Measurements from ENCODE around the gene PXYLP1. TPM values are rescaled to one million over a fixed set of nuclear protein-coding genes. Genes with fewer than 3 reads are reported as not detected.

The PXYLP1 gene
- total RNA-seq, 1 experiment from 2014 or later = 11.3 TPM

GRCh38 chr3:141342386-141342785 lies 110.8 kb downstream of the PXYLP1 start:
- POLR2A ChIA-PET (ENCODE audit: low non-redundant PET) = no interaction called here

GRCh38 chr3:141343077-141343476 lies 111.5 kb downstream of the PXYLP1 start:
- H3K4me1 ChIP-seq (ENCODE audit: insufficient read depth, low read length, poor library complexity, severe bottlenecking) = no peaks in the 10 kb centered on the region
- ChIA-PET CTCF (interaction anchor here (1.0 kb wide), 1 partner anchor 109 kb away, joined by 5 read pairs; no protein-coding TSS in a partner anchor), POLR2A (ENCODE audit: low non-redundant PET) (no interaction called here)
- intact Hi-C loops (cut with micrococcal nuclease; ENCODE audit: unreplicated experiment) = no loop called here
- H3K27ac ChIP-seq (ENCODE audit: low read depth, low read length, poor library complexity, severe bottlenecking) = no peak overlapping the region
- H3K9me3 ChIP-seq (ENCODE audit: low read depth, low read length, poor library complexity, severe bottlenecking) = no peaks in the 10 kb centered on the region
- BruUV-seq (replicated peaks) = no TSS peak
- H3K36me3 ChIP-seq (ENCODE audit: insufficient read depth, low read length, poor library complexity, severe bottlenecking) = no peaks in the 10 kb centered on the region
- DNase-seq (ENCODE audit: low spot score) = no peak
- H3K4me3 ChIP-seq (ENCODE audit: low read depth, low read length, poor library complexity, severe bottlenecking) = no peak overlapping the region
- TF ChIP-seq EZH2 (IDR thresholded peaks at IDR 0.05; ENCODE audit: borderline replicate concordance, low read depth, low read length, poor library complexity, severe bottlenecking) (no peak), CTCF (conservative IDR thresholded peaks at IDR 0.05; ENCODE audit: low read depth, low read length) (no peak)
- no peaks in the 10 kb centered on the region for H3K27me3 ChIP-seq (replicated peaks; ENCODE audit: insufficient read depth, low read depth, low read length, poor library complexity)

More at GRCh38 chr3:141342386-141342785, 110.8 kb downstream of the PXYLP1 start:
- Histone ChIP-seq H3K27ac (ENCODE audit: low read depth, low read length, poor library complexity, severe bottlenecking) (no peak overlapping the region), H3K27me3 (replicated peaks; ENCODE audit: insufficient read depth, low read depth, low read length, poor library complexity) (no peaks in the 10 kb centered on the region), H3K4me3 (ENCODE audit: low read depth, low read length, poor library complexity, severe bottlenecking) (no peak overlapping the region), H3K9me3 (ENCODE audit: low read depth, low read length, poor library complexity, severe bottlenecking) (no peaks in the 10 kb centered on the region), H3K4me1 (ENCODE audit: insufficient read depth, low read length, poor library complexity, severe bottlenecking) (no peaks in the 10 kb centered on the region), H3K36me3 (ENCODE audit: insufficient read depth, low read length, poor library complexity, severe bottlenecking) (no peaks in the 10 kb centered on the region)
- CTCF ChIA-PET = interaction anchor here (1.0 kb wide), 1 partner anchor 109 kb away, joined by 5 read pairs; no protein-coding TSS in a partner anchor
- TF ChIP-seq CTCF (conservative IDR thresholded peaks at IDR 0.05; ENCODE audit: low read depth, low read length) (no peak), EZH2 (IDR thresholded peaks at IDR 0.05; ENCODE audit: borderline replicate concordance, low read depth, low read length, poor library complexity, severe bottlenecking) (no peak)
- BruUV-seq (replicated peaks) = no TSS peak
- no peak for DNase-seq (ENCODE audit: low spot score)
- intact Hi-C loops (cut with micrococcal nuclease; ENCODE audit: unreplicated experiment) = no loop called here

GRCh38 chr3:141343865-141344271 lies 112.2 kb downstream of the PXYLP1 start:
- ChIA-PET CTCF (no interaction called here), POLR2A (ENCODE audit: low non-redundant PET) (no interaction called here)
- no peak overlapping the region for H3K4me3 ChIP-seq (ENCODE audit: low read depth, low read length, poor library complexity, severe bottlenecking)
- intact Hi-C loops (cut with micrococcal nuclease; ENCODE audit: unreplicated experiment) = no loop called here
- TF ChIP-seq EZH2 (IDR thresholded peaks at IDR 0.05; ENCODE audit: borderline replicate concordance, low read depth, low read length, poor library complexity, severe bottlenecking) (no peak), CTCF (conservative IDR thresholded peaks at IDR 0.05; ENCODE audit: low read depth, low read length) (no peak)
- no peaks in the 10 kb centered on the region for H3K27me3 ChIP-seq (replicated peaks; ENCODE audit: insufficient read depth, low read depth, low read length, poor library complexity)
- H3K4me1 ChIP-seq (ENCODE audit: insufficient read depth, low read length, poor library complexity, severe bottlenecking) = no peaks in the 10 kb centered on the region
- no peak for DNase-seq (ENCODE audit: low spot score)
- H3K36me3 ChIP-seq (ENCODE audit: insufficient read depth, low read length, poor library complexity, severe bottlenecking) = no peaks in the 10 kb centered on the region
- no TSS peak for BruUV-seq (replicated peaks)
- H3K9me3 ChIP-seq (ENCODE audit: low read depth, low read length, poor library complexity, severe bottlenecking) = no peaks in the 10 kb centered on the region
- H3K27ac ChIP-seq (ENCODE audit: low read depth, low read length, poor library complexity, severe bottlenecking) = no peak overlapping the region

Other genes starting within 250 kb of the PXYLP1 start
- gene SPSB4, start 180.5 kb upstream of the PXYLP1 start, total RNA-seq (2021) = 0.39 and 0.66 TPM in 2 replicates
- gene ZBTB38, start 136.7 kb downstream of the PXYLP1 start, total RNA-seq (2021) = 19.1 and 23.7 TPM in 2 replicates

Measured in A673 (cell line).